Posterior vena cava (tissue), 2 donors: Measurements from ENCODE around the gene SLFN13. TPM values are rescaled to one million over a fixed set of nuclear protein-coding genes. Genes with fewer than 3 reads are reported as not detected.
"Not testable (repeated sequence)": the region's sequence is repeated elsewhere in the genome, so short reads cannot be mapped to it uniquely, and the experiment has no call there.

Source experiments
- DNase-seq: peaks from one replicate; pipeline ENCODE4 v3.0.0-alpha.2; 2020; ENCODE audit warnings: low spot score
- intact Hi-C, 2 donors: fragments of 100-400 bp; cut with DNase I; formaldehyde crosslinking; loops; one replicate each; pipeline versions ENCODE4 v1.14.1 to v1.14.2; 2022 to 2023
- total RNA-seq, 2 donors: library from RNA; stranded (reverse); fragmentation: NEBNext Ultra II Directional; extraction: Animal tissue kit (Norgen Biotek cat#: 25700); gene quantifications; one replicate each; pipeline ENCODE4 v1.2.1, GENCODE V29; 2021
- donor health status: DM: yes; HTN: yes; CAD: no.
- donor health status: DM: yes; HTN: yes; CAD: no.

SLFN13 gene
- total RNA-seq, 2 donors from 2014 or later = 8.8 to 17.9 TPM

- DNase-seq = no peak
- intact Hi-C loops = no loop called here
Measured at GRCh38 chr17:35447499-35447898, 1.1 kb downstream of the SLFN13 start.

- intact Hi-C loops = no loop called here
- no peak for DNase-seq
Measured at GRCh38 chr17:35438433-35438832, 10.1 kb downstream of the SLFN13 start.

GRCh38 chr17:35433075-35433894, 15.3 kb downstream of the SLFN13 start:
- peak; percentile 87 for DNase-seq
- intact Hi-C loops = no loop called here

- intact Hi-C loops = no loop called here
- DNase-seq = peak; percentile 86
Measured at GRCh38 chr17:35432176-35433074, 16.1 kb downstream of the SLFN13 start, which contains the start of gene SLFN12. Gene SLFN12 (minus strand): TSS chr17:35432500. CDS start chr17:35423028, 9,472 bp downstream.

GRCh38 chr17:35429702-35430101, 18.9 kb downstream of the SLFN13 start:
- intact Hi-C loops = no loop called here
- no peak for DNase-seq

- intact Hi-C loops = no loop called here
- DNase-seq = no peak
Measured at GRCh38 chr17:35428229-35428628, 20.3 kb downstream of the SLFN13 start.

- DNase-seq = no peak
- intact Hi-C loops = no loop called here
Measured at GRCh38 chr17:35423761-35424160, 24.8 kb downstream of the SLFN13 start.

GRCh38 chr17:35421069-35421468, 27.5 kb downstream of the SLFN13 start:
- DNase-seq, intact Hi-C loops: not testable (repeated sequence)

- no peak for DNase-seq
- intact Hi-C loops = no loop called here
Measured at GRCh38 chr17:35416659-35417058, 31.9 kb downstream of the SLFN13 start.

- DNase-seq, intact Hi-C loops: not testable (repeated sequence)
Measured at GRCh38 chr17:35414707-35415106, 33.9 kb downstream of the SLFN13 start.

- intact Hi-C loops = no loop called here
- DNase-seq = no peak
Measured at GRCh38 chr17:35414247-35414646, 34.3 kb downstream of the SLFN13 start.

GRCh38 chr17:35407531-35407930, 41.0 kb downstream of the SLFN13 start:
- no peak for DNase-seq
- intact Hi-C loops = no loop called here

- DNase-seq = no peak
- intact Hi-C loops = no loop called here
Measured at GRCh38 chr17:35406568-35406967, 42.0 kb downstream of the SLFN13 start.

GRCh38 chr17:35404360-35404759, 44.2 kb downstream of the SLFN13 start:
- no peak for DNase-seq

GRCh38 chr17:35393783-35394182, 54.8 kb downstream of the SLFN13 start:
- intact Hi-C loops, DNase-seq: not testable (repeated sequence)

More at GRCh38 chr17:35404360-35404759, 44.2 kb downstream of the SLFN13 start:
- intact Hi-C loops = no loop called here

GRCh38 chr17:35390663-35391062, 57.9 kb downstream of the SLFN13 start:
- no peak for DNase-seq
- intact Hi-C loops = no loop called here

- intact Hi-C loops = no loop called here
- no peak for DNase-seq
Measured at GRCh38 chr17:35390156-35390555, 58.4 kb downstream of the SLFN13 start.

GRCh38 chr17:35387496-35387895, 61.1 kb downstream of the SLFN13 start:
- no peak for DNase-seq
- intact Hi-C loops = no loop called here
